Activated T-cell treated with anti-CD3 and anti-CD28 coated beads for 24 hours (primary cell): ENCODE measurements around the gene POC1B.
A peak's percentile ranks its signal among the peaks of the same experiment; 100 is the strongest.

ENCODE experiments used
- DNase-seq: peaks from one replicate; pipeline ENCODE4 v3.0.0-alpha.2; 2020; ENCODE audit warnings: low read depth

POC1B gene

DNA sequence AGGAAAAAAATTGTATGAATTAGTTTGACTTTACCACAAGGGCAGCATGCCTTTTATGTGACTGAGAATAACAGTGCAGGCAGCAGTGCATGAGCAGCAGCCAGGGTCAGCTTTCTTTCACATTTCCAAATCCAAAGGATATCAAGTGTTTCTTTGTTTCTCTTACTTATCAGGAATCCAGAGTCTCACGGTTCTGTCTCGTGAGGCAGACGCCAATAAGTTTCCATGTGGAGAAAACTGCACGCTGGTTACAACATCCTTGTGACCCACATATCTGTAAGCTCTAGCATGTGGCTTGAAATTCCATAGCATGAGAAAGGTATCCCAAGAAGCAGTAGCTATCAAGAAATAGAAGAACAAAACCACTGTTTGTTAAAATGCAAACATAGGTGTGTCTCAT lies 28.8 kb downstream of the POC1B start:
- DNase-seq, result no peak

DNA sequence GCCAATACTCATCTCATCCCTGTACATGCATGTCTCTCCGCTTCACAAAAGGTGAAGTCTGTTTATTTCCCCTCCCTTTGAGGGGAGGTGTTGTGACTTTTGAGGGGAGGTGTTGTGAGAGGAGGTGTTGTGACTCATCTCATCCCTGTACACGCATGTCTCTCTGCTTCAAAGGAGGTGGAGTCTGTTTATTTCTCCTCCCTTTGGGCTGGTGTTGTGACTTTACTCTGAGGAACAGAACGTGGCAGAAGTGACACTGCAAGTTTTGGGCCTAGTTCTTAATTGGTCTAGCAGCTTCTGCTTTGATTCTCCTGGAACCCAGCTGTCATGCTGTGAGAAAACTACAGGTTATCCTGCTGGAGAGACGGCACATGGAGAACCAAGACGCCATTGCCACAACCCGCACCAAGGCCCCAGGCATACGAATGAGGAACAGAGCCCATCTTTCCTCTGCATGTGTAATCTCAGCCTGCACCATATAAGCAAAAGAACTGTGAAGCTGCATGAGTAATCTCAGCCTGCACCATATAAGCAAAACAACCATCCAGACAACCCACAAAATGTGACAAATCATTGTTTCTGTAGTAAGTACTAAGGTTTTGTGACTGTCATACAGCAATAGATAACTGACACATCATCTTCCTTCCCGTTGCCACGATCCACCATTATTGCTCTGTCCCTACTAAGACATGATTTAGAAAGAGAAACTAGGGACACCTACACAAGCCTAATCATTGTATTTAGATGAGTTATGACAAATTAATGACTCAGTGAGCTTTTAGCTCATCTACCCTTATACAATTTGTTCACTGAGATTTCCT lies 31.2 kb downstream of the POC1B start:
- peak; percentile 40 for DNase-seq

DNA sequence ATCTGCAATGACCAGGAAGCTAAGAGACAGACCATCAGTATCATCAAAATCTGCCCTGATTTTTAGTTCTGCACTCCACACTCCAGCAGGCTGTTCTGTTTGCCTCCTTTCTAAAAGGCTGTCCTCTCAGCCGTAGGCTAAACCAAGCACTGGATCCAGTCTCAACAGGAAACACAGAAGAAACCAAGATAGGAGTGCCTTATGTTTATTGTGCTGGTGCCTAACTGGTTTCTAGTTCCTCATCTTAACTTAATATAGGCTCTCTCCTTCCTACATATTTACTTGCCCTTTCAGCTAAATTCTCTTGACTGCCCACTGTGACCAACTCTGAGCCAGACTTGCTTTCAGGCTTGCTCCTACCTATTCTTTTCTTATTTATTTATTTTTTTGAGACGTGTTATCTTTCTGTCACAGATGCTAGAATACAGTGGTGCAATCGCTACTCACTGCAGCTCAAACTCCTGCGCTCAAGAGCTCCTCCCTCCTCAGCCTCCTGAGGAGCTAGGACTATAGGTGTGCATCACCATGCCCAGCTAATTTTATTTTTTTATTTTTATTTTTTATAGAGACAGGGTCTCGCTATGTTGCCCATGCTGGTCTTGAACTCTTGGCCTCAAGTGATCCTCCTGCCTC lies 32.1 kb downstream of the POC1B start:
- no peak for DNase-seq

DNA sequence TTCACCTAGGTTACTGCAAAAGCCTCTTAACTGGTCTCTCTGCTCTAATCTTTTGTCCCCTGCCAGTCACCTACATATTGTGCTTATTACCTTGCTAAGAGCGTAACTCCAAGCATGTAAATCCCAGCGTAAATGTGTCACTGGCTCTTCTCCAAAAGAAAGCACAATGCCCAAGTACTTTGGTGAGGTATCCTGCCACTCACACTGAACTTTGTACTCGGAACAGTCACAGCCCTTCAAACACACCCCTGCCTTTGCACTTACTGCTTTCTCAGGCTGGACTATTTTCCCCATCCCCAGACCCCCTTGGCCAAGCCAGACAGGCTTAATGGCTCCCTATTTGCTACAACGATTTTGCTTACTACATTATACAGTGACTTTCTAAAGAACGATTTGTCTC lies 33.0 kb downstream of the POC1B start:
- DNase-seq, result no peak

DNA sequence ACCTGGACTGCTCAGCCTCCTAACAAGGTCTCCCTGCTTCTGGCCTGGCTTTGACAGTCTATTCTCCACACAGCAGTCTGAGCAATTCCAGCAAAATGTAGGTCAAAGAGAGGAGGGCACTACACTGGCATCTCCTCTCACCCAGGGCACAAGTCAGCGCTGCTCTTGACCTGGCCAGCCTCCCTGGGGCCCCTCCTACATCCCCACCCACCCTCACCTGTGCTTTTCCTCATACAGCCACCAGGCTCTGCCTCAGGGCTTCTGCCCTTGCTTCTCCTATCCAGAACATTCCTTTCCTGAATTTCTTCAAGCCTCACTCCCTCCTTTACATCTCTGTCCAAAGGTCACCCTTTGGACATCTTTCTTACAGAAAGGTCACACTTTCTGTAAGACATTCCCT lies 34.9 kb downstream of the POC1B start:
- no peak for DNase-seq

DNA sequence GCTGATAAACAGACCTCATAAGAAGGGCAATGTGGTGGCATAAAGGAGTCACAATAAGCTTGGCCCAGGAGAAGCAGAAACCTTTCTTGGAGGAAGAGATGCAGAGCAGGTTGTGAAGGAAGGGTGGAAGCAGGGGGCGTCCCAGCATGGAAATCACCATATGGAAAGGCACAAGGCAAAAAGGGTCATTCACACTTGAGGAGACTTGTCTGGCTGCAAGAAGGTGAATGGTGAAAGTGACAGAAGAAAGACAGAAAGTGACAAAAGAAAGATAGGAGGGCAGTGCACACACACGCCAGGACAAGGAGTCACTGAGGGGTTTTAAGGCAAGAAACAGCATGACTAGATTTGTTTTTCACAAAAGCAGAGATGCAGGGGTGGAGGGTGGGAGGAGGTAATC lies 39.6 kb downstream of the POC1B start:
- DNase-seq, result no peak

DNA sequence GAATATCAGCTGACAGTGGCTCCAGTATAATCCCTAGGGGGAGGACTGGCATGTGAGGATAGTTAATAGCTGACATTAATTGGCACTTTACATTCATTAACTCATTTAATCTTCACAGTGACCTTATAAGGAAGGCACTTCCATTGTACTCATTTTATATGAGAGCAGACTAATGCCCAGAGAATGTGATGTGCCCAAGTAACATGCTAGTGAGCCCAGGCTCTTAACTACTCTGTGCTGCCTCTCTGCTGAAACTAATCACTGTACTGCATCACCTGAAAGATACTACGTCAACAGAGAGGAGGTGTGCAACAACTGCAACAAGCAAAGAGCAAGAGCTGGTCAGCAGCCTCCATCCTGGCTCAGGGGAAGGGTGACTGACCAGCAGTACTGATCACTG lies 41.4 kb downstream of the POC1B start:
- DNase-seq, result no peak

DNA sequence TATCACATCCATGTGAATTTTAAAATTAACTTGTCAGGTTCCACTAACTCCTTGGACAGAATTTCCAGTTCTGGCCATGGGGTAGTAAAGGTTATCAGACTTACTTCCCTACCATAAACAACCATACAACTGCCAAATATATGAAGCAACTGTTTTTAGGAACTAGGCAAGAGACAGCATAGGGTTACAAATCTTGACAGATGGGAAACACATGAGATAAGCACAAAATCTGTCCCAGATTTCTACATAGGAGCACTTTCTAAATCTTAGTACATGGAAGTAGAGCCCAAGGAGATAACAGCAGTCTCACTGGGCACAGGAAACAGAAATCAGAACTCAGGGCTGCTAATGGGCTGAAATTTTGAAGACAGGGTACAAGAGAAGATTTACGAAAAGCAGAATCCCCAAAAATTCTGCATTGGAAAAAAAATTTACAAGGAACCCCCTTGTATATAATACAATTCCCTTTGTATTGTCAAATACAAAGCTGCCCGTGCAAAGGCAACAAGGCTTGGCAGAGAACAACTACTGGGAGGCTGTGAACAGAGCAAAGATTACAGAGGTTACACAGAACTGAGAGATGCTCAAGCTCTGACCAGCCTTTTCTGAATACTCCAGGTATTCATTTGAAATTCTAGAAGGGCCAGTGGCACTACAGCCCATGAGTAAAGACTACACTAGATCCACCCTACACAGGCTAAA lies 44.5 kb downstream of the POC1B start:
- DNase-seq, result no peak

DNA sequence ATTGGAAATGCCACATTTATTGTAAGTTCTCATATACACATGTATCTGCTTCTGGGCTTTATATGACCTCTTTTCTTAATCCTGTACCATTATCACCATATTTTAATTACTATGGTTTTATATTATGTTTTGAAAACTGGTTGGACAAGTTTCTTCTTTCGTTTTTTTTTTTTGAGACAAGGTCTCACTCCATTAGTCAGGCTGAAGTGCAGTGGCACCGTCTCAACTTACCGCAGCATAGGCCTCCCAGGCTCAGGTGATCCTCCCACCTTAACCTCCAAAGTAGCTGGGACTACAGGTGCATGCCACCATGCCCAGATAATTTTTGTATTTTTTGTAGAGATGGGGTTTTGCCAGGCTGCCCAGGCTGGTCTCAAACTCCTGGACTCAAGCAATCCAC lies 45.9 kb downstream of the POC1B start:
- DNase-seq, result no peak

DNA sequence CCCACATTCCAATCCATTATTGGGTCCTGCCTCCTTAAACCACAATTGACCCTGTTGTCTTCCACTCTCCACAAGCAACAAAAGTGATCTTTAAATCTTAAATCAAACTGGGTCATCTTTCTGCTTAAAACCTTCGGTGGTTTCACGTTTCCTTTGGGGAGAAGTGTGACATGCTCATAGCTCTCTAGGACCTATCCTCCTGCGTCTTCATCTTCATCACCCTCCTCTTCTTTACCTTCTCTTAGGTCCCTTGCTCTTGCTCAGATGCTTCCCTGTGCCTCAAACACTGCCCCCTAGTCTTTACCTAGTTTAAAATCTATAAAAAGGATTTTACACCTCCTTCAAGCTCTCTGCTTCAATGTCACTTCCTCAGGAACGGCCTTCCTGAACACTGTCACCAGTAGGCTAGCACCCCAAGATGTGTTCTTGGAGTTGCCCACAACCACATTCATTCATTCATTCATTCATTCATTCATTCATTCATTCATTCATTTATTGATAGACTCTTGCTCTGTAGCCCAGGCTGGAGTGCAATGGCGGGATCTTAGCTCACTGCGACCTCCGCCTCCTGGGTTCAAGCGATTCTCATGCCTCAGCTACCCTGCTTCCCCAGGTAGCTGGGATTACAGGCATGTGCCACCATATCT lies 48.1 kb downstream of the POC1B start:
- no peak for DNase-seq

DNA sequence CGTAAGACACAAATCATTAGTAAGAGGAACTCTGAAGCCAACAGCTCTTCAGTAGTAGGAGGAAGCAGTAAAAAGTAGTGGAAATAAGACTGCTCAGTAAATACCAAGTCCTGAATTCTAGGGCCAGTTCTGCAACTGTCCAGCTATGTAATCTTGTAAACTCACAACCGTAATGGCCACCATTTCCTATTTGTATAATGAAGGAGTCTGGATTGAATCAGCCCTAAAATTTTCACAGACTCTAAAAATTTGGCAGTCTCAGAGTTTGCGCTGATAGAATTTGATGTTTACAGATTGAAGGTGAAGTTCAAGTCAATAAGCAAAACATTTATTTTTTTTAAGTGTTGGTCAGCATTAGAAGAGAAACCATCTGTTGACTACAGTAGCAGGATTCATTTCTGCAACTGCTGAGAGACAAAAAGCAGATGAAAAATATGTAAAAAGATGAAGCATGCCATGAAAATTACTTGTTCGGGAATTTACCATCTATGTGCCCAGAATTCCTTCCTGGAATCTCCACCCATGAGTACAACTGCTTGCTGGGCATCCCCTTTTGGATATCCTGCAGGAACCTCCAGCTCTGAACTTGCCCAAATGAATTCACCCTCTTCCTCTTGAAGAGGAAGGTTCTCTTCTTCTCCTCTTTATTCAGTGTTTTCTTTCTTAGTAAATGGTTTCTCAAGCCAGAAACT lies 48.8 kb downstream of the POC1B start:
- DNase-seq, result no peak

DNA sequence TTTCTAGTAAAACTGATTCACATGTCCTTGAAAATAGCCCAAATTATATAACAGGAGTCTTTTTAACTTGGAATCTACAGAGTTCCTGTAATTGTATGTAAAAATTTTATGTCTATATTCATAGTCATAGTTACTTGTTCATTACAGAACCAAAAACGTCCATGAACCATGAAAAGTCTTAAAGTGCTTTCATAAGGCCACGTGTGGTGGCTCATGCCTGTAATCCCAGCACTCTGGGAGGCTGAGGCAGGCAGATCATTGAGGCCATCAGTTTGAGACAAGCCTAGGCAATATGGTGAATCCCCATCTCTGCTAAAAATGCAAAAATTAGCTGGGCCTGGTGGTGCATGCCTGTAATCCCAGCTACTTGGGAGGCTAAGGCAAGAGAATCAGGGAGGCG lies 49.6 kb downstream of the POC1B start:
- DNase-seq, result no peak

DNA sequence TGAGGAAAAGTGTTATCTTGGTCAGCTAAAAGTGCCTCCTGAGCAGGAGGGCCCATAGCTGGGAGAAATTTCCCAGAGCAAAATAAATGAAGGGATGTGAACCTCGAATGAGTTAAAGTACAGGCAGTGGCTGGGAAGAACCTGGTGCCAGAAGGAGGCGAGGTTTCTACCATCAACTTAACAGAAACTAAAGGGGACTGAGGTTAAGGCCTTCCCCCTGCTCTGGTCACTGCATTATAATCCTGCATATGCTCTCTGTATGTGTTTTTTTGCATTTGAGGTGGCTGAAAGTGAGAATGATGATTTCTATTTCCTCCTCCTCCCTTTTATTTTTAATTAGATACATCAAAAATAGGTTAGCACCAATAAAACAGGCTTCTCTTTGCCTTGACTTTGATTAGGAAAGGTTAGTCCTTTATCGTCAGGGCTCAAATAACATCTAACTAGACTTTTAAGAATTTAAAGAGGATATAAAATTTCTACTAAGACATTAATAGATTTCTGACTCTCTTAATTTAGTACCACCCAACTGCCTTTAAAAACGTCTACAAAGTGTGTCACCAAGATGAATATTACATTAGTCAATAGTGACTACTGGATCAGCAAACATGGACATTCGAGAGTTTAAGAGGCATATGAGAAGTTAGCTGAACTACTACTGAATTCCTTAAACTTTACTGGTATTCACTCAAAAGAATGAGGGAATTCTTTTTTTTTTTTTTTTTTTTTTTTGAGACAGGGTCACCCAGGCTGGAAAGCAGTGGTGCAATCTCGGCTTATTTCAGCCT lies 50.5 kb downstream of the POC1B start:
- no peak for DNase-seq

DNA sequence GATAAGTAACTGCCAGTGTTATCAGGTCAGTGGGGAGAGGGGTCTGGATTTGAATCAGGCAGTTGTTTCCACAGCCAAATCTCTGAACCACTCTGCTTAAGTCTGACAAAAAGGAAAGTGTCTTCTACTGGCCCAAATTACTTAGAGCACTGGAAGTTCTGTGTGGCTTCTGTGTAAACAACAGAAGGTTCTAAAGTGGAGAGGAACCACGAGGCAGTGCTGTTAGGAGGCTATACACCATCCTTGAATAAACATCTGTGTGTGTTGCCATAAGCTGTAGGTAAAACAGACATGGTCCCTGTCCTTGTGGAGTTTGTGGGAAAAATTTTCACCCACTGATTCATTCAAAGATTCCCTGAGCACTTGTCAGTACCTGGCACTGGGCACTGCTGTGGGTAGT lies 51.2 kb downstream of the POC1B start:
- DNase-seq, result no peak

DNA sequence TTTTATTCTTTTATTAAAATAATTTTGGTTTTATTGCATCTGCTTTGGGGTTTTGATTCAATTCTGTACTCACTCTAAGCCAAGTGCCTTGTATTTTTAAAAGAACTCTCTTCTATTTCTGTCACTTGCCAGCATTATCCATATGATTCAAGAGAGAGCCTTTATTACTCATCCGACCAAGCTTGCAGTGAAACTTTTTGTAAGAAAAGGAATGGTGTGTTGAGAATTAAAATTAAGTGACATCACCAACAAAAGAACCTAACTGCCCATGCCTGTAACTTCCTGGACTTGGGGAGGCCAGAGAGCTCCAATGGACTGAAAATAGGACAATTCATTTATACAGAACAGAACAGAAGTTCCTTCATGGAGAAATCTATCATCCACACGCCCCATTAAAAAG lies 53.3 kb downstream of the POC1B start:
- no peak for DNase-seq

DNA sequence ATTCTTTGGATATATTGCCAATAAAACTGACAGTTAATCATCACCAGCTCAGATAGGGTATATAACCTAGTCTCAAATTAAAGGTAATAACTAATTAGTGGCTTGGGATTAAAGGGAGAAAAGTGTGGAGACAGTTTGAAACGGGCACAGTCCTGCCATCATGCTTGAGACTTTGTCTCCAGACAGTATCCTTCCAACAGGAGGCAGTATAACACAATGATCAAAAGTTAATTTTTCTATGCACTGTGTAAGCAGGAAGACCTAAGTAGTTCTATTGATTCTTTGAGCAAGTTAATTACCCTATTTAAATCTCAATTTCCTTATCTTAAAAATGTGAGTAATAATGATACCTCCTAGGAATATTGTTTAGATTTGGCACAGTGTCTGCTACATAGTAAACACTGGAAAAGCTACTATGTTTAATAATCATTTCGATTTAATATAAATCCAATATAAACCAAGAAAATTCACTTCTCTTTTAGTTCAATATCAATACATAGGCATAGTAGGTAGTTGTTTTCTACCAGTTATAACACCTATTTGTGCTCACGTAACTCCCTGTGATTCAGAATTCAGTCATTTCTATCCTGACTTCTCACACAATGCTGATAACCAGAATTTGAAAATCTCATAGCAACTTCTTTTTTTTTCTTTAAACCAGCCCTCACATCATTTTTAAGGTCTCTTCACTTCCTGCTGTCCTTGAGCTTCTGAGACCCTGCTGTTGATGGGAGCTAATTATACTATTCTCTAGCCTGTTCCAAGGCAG lies 54.9 kb downstream of the POC1B start:
- no peak for DNase-seq

DNA sequence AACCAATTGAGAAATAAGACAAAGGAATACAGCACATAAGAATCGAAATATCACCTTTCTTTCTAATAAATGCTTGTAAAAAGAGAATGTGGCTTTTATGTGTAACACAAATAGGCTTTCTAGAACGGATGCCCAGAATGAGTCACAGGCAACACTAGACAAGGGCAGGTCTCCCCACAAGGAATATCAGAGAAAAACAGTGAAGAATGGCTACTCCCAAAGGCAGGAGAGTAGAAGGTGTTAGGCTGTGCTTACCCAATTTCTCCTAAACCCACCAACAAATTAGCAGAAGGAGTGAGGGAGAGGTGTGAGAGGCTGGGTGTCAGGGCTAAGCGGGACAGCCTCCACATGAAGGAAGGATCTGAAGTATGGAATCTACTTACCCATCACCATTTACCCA lies 56.5 kb downstream of the POC1B start:
- no peak for DNase-seq

DNA sequence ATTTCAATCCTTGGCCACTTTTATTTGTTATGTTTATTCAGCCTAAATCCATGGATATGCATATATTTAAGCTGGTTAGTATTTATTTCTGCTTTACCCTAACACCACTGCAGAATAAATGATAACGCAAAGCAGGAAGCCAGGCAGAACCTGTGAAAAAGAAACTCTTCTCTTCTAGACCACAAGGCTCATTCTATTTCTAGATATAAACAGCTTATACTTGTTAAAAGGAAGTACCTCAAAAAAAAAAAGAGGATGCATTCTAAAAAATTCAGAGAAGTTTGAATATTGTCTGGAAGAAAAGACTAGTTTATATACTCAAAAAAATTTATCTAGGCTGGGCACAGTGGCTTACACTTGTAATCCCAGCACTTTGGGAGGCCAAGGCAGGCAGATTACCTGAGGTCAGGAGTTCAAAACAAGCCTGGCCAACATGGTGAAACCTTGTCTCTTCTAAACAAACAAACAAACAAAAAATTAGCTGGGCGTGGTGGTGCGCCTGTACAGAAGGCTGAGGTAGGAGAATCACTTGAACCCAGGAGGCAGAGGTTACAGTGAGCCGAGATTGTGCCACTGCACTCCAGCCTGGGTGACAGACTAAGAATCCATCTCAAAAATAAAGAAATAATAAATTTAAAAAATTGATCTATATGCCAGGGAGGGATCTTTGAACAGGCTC lies 57.1 kb downstream of the POC1B start:
- no peak for DNase-seq

DNA sequence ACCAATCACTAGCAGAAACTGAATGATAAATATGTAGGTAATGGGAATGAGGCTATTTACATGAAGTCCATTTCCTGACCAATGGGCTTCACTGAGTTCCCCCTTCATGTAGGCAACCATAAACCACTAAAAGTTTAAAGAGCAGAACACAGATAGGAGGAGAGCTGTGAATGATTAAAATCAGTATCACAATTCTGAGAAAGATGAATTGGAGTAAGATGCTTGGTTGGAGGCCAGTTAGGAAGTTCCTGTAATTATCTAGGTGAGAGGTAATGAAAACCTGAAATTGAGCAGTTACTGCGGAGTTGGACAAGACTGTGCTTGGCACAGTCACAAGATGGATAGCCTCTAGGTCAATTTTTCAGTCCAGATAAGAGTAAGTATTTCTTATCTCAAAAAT lies 57.8 kb downstream of the POC1B start:
- DNase-seq, result no peak

DNA sequence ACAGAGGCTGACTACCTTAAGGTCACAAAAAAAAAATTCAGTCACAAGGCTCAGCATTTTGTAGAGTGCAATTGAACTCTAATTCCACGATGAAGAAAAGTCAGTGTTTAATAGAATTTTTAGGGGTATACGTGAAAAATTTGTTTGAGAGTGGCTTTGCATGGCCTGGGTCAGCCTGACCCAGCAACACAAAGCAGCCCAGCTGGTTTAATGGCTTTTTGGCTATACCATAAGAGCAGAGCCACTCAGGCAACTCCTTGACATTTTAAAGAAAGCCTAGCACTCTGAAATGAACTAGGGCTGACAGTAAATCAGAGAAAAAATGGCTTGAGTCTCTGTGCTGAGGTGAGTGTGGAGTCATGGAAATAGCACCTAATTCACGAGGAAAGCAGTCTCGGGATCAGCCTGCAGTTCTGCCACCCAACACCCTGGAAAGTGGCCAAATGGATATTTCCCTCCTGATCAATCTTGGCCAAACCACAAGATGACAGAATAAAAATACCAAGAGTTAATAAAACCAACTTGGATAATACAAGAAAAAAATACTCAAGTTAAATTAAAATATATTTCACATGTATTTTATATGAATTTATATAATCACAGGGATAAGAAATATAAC lies 60.8 kb downstream of the POC1B start:
- no peak for DNase-seq
